Sigmoid colon (tissue), 4 donors: ENCODE data around the gene B4GALT6.

Experiments
- POLR2A ChIP-seq, 2 donors: fragments of 450-650 bp; IDR thresholded peaks; one replicate each; pipeline ENCODE4 v1.6.1; 2016; ENCODE audit warnings: antibody characterized with exemption in 2 of 2, mild to moderate bottlenecking in 2 of 2, moderate library complexity in 2 of 2
- POLR2AphosphoS5 ChIP-seq, 4 donors: sonication (generic); formaldehyde crosslinking; IDR thresholded peaks; one replicate each; pipeline ENCODE4 v1.6.1; 2017; ENCODE audit warnings: antibody characterized with exemption in 4 of 4

DNA sequence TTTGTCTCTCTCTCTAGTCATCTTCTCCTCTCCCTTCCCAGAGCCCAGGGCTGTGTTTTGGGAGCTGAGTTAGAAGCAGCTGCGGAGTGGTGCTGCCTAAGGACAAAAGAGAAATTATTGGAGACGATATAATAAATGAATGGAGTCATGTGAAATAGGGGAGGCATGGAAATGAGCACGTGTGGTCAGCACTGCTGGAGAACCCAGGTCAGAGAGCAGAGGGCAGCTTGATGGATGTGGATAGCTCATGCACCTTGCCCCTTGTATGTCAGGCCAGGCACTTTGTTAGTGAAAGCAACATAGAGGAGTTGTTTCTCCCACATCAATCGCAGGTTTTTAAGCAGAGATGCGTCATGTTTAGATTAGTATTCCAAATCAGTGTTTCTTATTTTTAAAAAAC, 77.0 kb downstream of the B4GALT6 start:
- TF ChIP-seq POLR2A (IDR thresholded peaks at IDR 0.05): no peak
- no peak for TF ChIP-seq POLR2AphosphoS5 (IDR thresholded peaks at IDR 0.05)
